B cell (primary cell): ENCODE results near the gene HNRNPF. TPM values are rescaled to one million over a fixed set of nuclear protein-coding genes. Genes with fewer than 3 reads are reported as not detected.

Experiments
- ATAC-seq: fragments of 200-7000 bp; cut with Tn5 transposase; one replicate; pipeline ENCODE4 v1.10.0; 2021; ENCODE audit warnings: low read depth, mild to moderate bottlenecking, moderate number of reproducible peaks, moderate library complexity
- CTCF ChIA-PET: fragments of 350-600 bp; sonication (Branson Sonifier 250); formaldehyde crosslinking; loops from one replicate; lab custom pipeline; 2021; ENCODE audit warnings: antibody characterized with exemption, inconsistent platforms; lab: Charles Lee
- POLR2A ChIA-PET: fragments of 350-600 bp; sonication (Branson Sonifier 250); formaldehyde crosslinking; loops from one replicate; lab custom pipeline; 2021; ENCODE audit warnings: antibody characterized with exemption; lab: Charles Lee
- DNase-seq: peaks from one replicate; pipeline ENCODE4 v3.0.0; 2013
- H2AFZ ChIP-seq: 2 replicates; pipeline ENCODE4 v1.6.1; 2012; ENCODE audit warnings: mild to moderate bottlenecking, low read depth, low read length; ENCODE audit not compliant: insufficient read depth, poor library complexity, severe bottlenecking
- H3K27ac ChIP-seq, 2 donors: 1 replicate in 1 of 2; 2 replicates in 1 of 2; pipeline ENCODE4 v1.5.1; 2012 to 2013; ENCODE audit warnings: low read length in 2 of 2, mild to moderate bottlenecking in 2 of 2, moderate library complexity in 1 of 2
- H3K27me3 ChIP-seq, 4 experiments: fragments of 200-600 bp in 1 of 4; sonication (generic) in 1 of 4; replicated peaks in 1 of 4; 1 replicate in 2 of 4; 2 replicates in 2 of 4; pipeline versions ENCODE4 v1.6.1 to v1.7.0; 2013 to 2016; ENCODE audit warnings: low read length in 3 of 4, mild to moderate bottlenecking in 2 of 4, mixed read lengths in 1 of 4, moderate library complexity in 1 of 4; ENCODE audit not compliant: insufficient read depth in 4 of 4, control insufficient read depth in 3 of 4; ENCODE audit errors: control extremely low read depth in 1 of 4
- H3K36me3 ChIP-seq, 2 experiments: replicated peaks in 1 of 2; 1 replicate in 1 of 2; 2 replicates in 1 of 2; pipeline versions ENCODE4 v1.6.1 to v1.7.1; 2013; ENCODE audit warnings: low read length in 1 of 2; ENCODE audit not compliant: insufficient read depth in 2 of 2, control insufficient read depth in 1 of 2; ENCODE audit errors: control extremely low read depth in 1 of 2, extremely low read depth in 1 of 2
- H3K4me1 ChIP-seq, 2 donors: fragments of 200-600 bp in 1 of 2; sonication (generic) in 1 of 2; 1 replicate in 1 of 2; 2 replicates in 1 of 2; pipeline versions ENCODE4 v1.5.1 to v1.6.1; 2013 to 2017; ENCODE audit warnings: low read length in 2 of 2; ENCODE audit not compliant: control insufficient read depth in 2 of 2, insufficient read depth in 2 of 2
- H3K4me2 ChIP-seq: replicated peaks from 2 replicates; pipeline ENCODE3; 2012; ENCODE audit warnings: mild to moderate bottlenecking, low read depth, low read length; ENCODE audit not compliant: poor library complexity, severe bottlenecking
- H3K4me3 ChIP-seq, 5 experiments: fragments of 200-600 bp in 1 of 5; sonication (generic) in 1 of 5; 1 replicate in 3 of 5; 2 replicates in 2 of 5; pipeline versions ENCODE4 v1.5.1 to v1.7.0; 2011 to 2016; ENCODE audit warnings: low read length in 4 of 5, mild to moderate bottlenecking in 4 of 5, low read depth in 2 of 5, control low read depth in 1 of 5, moderate library complexity in 1 of 5; ENCODE audit not compliant: insufficient read depth in 1 of 5; ENCODE audit errors: control extremely low read depth in 1 of 5, extremely low read depth in 1 of 5
- H3K79me2 ChIP-seq: fragments of 200-600 bp; sonication (generic); one replicate; pipeline ENCODE4 v1.6.0; 2016; ENCODE audit warnings: low read length; ENCODE audit not compliant: control insufficient read depth, insufficient read depth
- H3K9ac ChIP-seq: fragments of 200-600 bp; sonication (generic); 2 replicates; pipeline ENCODE4 v1.6.1; 2017; ENCODE audit warnings: mild to moderate bottlenecking, low read length, moderate library complexity
- H3K9me3 ChIP-seq, 3 donors: one replicate each; pipeline versions ENCODE4 v1.6.1 to v1.7.1; 2013; ENCODE audit warnings: low read length in 2 of 3; ENCODE audit not compliant: control insufficient read depth in 2 of 3, insufficient read depth in 1 of 3; ENCODE audit errors: control extremely low read depth in 1 of 3
- H4K20me1 ChIP-seq: 2 replicates; pipeline ENCODE4 v1.6.0; 2012; ENCODE audit warnings: mild to moderate bottlenecking, low read length; ENCODE audit not compliant: insufficient read depth, control insufficient read depth, poor library complexity, severe bottlenecking
- H3K27ac Mint-ChIP-seq: one replicate; pipeline ENCODE4 v1.8.0; 2021; ENCODE audit warnings: mixed read lengths
- H3K27me3 Mint-ChIP-seq: one replicate; pipeline ENCODE4 v1.8.0; 2021; ENCODE audit warnings: mixed read lengths
- H3K4me1 Mint-ChIP-seq: one replicate; pipeline ENCODE4 v1.8.0; 2021; ENCODE audit warnings: mixed read lengths
- H3K4me3 Mint-ChIP-seq: one replicate; pipeline ENCODE4 v1.8.0; 2021; ENCODE audit warnings: mixed read lengths
- H3K9me3 Mint-ChIP-seq: one replicate; pipeline ENCODE4 v1.8.0; 2022; ENCODE audit warnings: mixed read lengths; ENCODE audit not compliant: insufficient read depth
- EZH2 ChIP-seq: IDR thresholded peaks from 2 replicates; pipeline ENCODE4 v1.6.1; 2012; ENCODE audit warnings: borderline replicate concordance, low read depth, mild to moderate bottlenecking, moderate library complexity, low read length; ENCODE audit not compliant: insufficient read depth, poor library complexity, severe bottlenecking
- WGBS: methylation state at CpG from one replicate; pipeline ENCODE4 v1.1.5; 2013; ENCODE audit warnings: missing lambda C conversion rate; ENCODE audit not compliant: insufficient coverage; 5-methylcytosine and 5-hydroxymethylcytosine counted together
- intact Hi-C: fragments of 100-400 bp; cut with micrococcal nuclease; formaldehyde crosslinking; loops from one replicate; pipeline ENCODE4 v1.10.0; 2022
- polyA plus RNA-seq: library from polyadenylated mRNA; depleted of rRNA; stranded (reverse); fragments of >200 nt; gene quantifications from 2 replicates; pipeline ENCODE4 v1.2.3, GENCODE V29; 2012
- total RNA-seq, 2 donors: library from RNA; stranded (reverse); fragments of 120-200 nt in 1 of 2; gene quantifications; 1 replicate in 1 of 2; 2 replicates in 1 of 2; pipeline versions ENCODE4 v1.2.3 to v1.2.4, GENCODE V29; 2013 to 2022
- TF ChIP-seq, protein P1 (sequence below): fragments of 200-600 bp; IDR thresholded peaks from one replicate; pipeline ENCODE4 v1.8.0; 2022; ENCODE audit warnings: antibody characterized with exemption, mild to moderate bottlenecking

HNRNPF gene
- total and polyA plus RNA-seq, 2 donors (not counting 1 experiment from before 2014, with no cell fraction given) = 76.7 to 161 TPM

GRCh38 chr10:43350686-43351085 lies 58.3 kb downstream of the HNRNPF start:
- H2AFZ ChIP-seq = peak overlapping the region; percentile 62
- no peaks in the 10 kb centered on the region for H3K9me3 Mint-ChIP-seq

GRCh38 chr10:43350156-43350555 lies 58.8 kb downstream of the HNRNPF start:
- Histone ChIP-seq H3K79me2 (no peaks in the 10 kb centered on the region), H3K9me3 (no peaks in the 10 kb centered on the region), H3K4me1 (peaks cover 8 to 15% of the 10 kb centered on the region in 2 donors), H3K4me2 (no peak overlapping the region), H2AFZ (no peak overlapping the region), H3K4me3 (no peak overlapping the region), H3K9ac (no peak overlapping the region), H4K20me1 (no peaks in the 10 kb centered on the region), H3K27ac (no peak overlapping the region), H3K36me3 (no peaks in the 10 kb centered on the region), H3K27me3 (peaks cover 0 to 14% (median 4%) of the 10 kb centered on the region in 4 experiments)
- H3K4me1 Mint-ChIP-seq = peaks cover 6% of the 10 kb centered on the region
- DNase-seq (no peak), ATAC-seq (no peak)
- ChIA-PET POLR2A (no interaction called here), CTCF (interaction anchor here (0.5 to 3.4 kb wide), 5 partner anchors 10 to 157 kb away, joined by 3 to 33 read pairs (median 3); no protein-coding TSS in a partner anchor)
- intact Hi-C loops = no loop called here
- 91% methylated on average over 7 of the region's 7 CpGs for WGBS
- no peak for TF ChIP-seq EZH2
- TF ChIP-seq, protein P1, sequence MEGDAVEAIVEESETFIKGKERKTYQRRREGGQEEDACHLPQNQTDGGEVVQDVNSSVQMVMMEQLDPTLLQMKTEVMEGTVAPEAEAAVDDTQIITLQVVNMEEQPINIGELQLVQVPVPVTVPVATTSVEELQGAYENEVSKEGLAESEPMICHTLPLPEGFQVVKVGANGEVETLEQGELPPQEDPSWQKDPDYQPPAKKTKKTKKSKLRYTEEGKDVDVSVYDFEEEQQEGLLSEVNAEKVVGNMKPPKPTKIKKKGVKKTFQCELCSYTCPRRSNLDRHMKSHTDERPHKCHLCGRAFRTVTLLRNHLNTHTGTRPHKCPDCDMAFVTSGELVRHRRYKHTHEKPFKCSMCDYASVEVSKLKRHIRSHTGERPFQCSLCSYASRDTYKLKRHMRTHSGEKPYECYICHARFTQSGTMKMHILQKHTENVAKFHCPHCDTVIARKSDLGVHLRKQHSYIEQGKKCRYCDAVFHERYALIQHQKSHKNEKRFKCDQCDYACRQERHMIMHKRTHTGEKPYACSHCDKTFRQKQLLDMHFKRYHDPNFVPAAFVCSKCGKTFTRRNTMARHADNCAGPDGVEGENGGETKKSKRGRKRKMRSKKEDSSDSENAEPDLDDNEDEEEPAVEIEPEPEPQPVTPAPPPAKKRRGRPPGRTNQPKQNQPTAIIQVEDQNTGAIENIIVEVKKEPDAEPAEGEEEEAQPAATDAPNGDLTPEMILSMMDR = no peak
- H3K9me3 Mint-ChIP-seq = no peaks in the 10 kb centered on the region
- H3K27ac Mint-ChIP-seq = no peak overlapping the region
- H3K27me3 Mint-ChIP-seq = peaks cover 17% of the 10 kb centered on the region
- H3K4me3 Mint-ChIP-seq = no peak overlapping the region

More at GRCh38 chr10:43350686-43351085, 58.3 kb downstream of the HNRNPF start:
- ChIA-PET CTCF (interaction anchor here (0.5 to 1.3 kb wide), 4 partner anchors 9 to 157 kb away, joined by 3 to 5 read pairs (median 3); no protein-coding TSS in a partner anchor), POLR2A (no interaction called here)
- Histone ChIP-seq H3K4me2 (peak overlapping the region; percentile 43), H3K4me1 (peaks cover 8 to 15% of the 10 kb centered on the region in 2 donors), H3K36me3 (no peaks in the 10 kb centered on the region), H3K9ac (no peak overlapping the region), H4K20me1 (no peaks in the 10 kb centered on the region), H3K27ac (no peak overlapping the region), H3K27me3 (peaks cover 0 to 14% (median 4%) of the 10 kb centered on the region in 4 experiments), H3K79me2 (no peaks in the 10 kb centered on the region), H3K4me3 (no peak overlapping the region), H3K9me3 (no peaks in the 10 kb centered on the region)
- intact Hi-C loops = no loop called here
- no peak for DNase-seq
- no peak overlapping the region for H3K27ac Mint-ChIP-seq
- no peak for ATAC-seq
- no peak overlapping the region for H3K4me3 Mint-ChIP-seq
- TF ChIP-seq EZH2 = no peak
- TF ChIP-seq, protein P1 = no peak
- peaks cover 6% of the 10 kb centered on the region for H3K4me1 Mint-ChIP-seq
- peaks cover 17% of the 10 kb centered on the region for H3K27me3 Mint-ChIP-seq
- WGBS = 38% methylated on average over 34 of the region's 34 CpGs
